ENCODE data around the gene DDX39A. TPM values are rescaled to one million over a fixed set of nuclear protein-coding genes. Genes with fewer than 3 reads are reported as not detected.

The DDX39A gene
- polyA plus RNA-seq, 2 of the 4 experiments (the other 2 are of a cell fraction), result 59.0 to 118 TPM

DNA sequence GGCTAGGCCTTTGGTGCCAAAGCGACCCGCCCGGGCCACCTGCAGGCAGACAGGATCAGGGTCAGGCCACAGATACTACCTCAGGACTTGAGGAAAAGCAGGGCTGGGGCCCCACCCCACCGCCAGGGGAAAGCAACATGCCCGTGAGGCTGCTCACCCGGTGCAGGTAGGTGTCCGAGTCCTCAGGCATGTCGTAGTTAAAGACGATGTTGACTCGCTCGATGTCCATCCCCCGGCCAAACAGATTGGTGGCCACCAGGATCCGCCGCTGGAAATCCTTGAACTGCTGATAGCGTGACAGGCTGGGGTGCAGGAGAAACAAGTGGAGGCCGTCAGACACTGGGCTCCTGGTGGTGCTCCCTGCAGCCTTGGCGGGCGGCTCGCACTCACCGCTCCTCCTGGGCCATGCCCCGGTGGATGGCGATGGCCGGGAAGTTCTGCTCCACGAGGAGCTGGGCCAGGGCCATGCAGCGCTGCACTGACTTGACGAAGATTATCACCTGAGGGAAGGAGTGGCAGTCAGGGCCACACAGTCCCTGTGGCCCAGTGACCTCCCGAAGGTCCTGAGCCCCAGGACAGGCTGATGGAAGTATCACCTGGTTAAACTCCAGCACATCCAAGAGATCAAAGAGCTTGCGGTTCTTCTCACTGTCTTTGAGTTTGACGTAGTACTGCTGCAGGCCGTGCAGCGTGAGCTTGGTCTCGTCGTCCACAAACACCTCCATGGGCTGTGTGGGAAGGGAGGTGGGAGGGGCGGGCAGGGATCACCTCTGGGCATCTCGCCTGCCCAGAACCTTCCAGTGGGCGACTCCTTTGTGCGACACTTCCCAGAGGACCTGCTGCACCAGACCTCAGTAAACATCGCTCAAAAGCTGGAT lies 9.8 kb downstream of the DDX39A start (continued):
- TF ChIP-seq GATA3 (IDR thresholded peaks at IDR 0.05; ENCODE audit: borderline replicate concordance), result no peak
- no peak for TF ChIP-seq ZSCAN20 (CRISPR knock-in tag; IDR thresholded peaks at IDR 0.05)

DNA sequence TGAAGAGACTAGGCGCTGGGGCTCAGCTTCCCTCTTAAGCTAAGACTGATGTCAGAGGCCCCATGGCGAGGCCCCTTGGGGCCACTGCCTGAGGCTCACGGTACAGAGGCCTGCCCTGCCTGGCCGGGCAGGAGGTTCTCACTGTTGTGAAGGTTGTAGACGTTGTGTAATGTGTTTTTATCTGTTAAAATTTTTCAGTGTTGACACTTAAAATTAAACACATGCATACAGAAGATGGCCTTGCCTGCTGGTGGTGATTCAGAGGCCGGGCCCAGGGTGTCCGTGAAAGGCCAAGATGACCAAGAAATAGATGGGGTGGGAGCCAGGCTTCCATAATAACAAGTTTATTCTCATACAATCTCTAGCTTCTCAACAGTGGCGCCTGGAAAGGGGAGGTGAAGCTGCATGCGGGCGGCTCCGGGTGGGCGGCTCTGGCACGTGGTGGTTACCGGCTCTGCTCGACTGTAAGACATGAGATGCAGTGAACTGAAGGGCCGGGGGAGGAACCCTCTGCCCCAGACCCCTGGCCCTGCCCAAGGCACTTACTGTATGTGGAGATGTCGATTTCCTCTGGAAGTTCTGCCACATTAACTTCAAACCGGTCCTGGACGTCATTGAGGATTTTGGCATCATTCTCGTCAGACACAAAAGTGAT lies 10.5 kb downstream of the DDX39A start:
- CTCF ChIA-PET, result no interaction called here
- POLR2A ChIA-PET, result no interaction called here
- Histone ChIP-seq H3K4me1 (no peaks in the 10 kb centered on the region), H3K4me2 (no peak overlapping the region), H3K9me3 (no peaks in the 10 kb centered on the region), H3K4me3 (no peak overlapping the region), H3K27ac (no peak overlapping the region)
- TF ChIP-seq KDM1A (IDR thresholded peaks at IDR 0.05; ENCODE audit: low read depth) (no peak), JUNB (IDR thresholded peaks at IDR 0.05) (no peak), EHF (CRISPR knock-in tag; IDR thresholded peaks at IDR 0.05) (no peak), MAFK (IDR thresholded peaks at IDR 0.05; ENCODE audit: partially characterized antibody) (no peak), PHF8 (IDR thresholded peaks at IDR 0.05; ENCODE audit: borderline replicate concordance, low read depth) (no peak), ZNF302 (CRISPR knock-in tag; IDR thresholded peaks at IDR 0.05) (no peak), HOXB13 (CRISPR knock-in tag; IDR thresholded peaks at IDR 0.05; ENCODE audit: low read depth) (no peak), RNF2 (IDR thresholded peaks at IDR 0.05; ENCODE audit: borderline replicate concordance, low read depth) (no peak), ZC3H11A (IDR thresholded peaks at IDR 0.05) (no peak)
- TF ChIP-seq, protein P1, sequence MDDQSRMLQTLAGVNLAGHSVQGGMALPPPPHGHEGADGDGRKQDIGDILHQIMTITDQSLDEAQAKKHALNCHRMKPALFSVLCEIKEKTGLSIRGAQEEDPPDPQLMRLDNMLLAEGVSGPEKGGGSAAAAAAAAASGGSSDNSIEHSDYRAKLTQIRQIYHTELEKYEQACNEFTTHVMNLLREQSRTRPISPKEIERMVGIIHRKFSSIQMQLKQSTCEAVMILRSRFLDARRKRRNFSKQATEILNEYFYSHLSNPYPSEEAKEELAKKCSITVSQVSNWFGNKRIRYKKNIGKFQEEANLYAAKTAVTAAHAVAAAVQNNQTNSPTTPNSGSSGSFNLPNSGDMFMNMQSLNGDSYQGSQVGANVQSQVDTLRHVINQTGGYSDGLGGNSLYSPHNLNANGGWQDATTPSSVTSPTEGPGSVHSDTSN (IDR thresholded peaks at IDR 0.05), result no peak
- WGBS (ENCODE audit: missing lambda C conversion rate), result 78% methylated on average over 18 of the region's 20 CpGs
- FAIRE-seq (no peak), DNase-seq (ENCODE audit: low read depth in 1 of 2, low spot score in 1 of 2) (no peak), ATAC-seq (peak in 1 of 2 experiments; percentile 4; a peak in 1 of 6 replicates)

DNA sequence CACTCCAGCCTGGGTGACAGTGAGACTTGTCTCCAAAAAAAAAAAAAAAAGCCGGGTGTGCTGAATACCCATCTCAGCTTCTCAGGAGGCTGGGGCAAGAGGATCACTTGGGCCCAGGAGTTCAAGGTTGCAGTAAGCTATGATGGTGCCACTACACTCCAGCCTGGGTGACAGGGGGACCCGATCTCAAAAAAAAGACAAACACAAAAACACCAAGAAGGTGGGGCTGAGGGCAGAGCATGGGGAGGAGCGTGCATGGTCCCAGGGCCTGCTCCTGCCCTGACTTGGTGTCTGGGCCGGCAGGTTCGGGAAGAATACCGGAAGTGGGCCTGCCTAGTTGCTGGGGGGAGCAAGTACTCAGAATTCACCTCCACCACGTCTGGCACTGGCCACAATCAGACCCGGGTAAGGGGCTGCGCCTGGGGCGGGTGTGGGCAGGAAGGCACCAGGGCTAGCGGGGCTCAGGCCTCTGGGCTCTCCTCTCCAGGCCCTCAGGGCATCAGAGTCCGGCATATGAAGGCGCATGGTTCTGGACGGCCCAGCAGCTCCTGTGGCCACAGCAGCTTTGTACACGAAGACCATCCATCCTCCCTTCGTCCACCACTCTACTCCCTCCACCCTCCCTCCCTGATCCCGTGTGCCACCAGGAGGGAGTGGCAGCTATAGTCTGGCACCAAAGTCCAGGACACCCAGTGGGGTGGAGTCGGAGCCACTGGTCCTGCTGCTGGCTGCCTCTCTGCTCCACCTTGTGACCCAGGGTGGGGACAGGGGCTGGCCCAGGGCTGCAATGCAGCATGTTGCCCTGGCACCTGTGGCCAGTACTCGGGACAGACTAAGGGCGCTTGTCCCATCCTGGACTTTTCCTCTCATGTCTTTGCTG lies 11.3 kb downstream of the DDX39A start:
- ChIA-PET POLR2A (interaction anchor here (0.6 kb wide), 1 partner anchor 26 kb away, joined by 3 read pairs; no protein-coding TSS in a partner anchor), CTCF (interaction anchor here (2.2 to 3.9 kb wide), 4 partner anchors 26 to 271 kb away, joined by 11 to 22 read pairs (median 17); partner anchors contain the start of genes ADGRE5 and ASF1B)
- 90% methylated on average over 15 of the region's 20 CpGs for WGBS (ENCODE audit: missing lambda C conversion rate)
- no peaks in the 10 kb centered on the region for H3K4me1 ChIP-seq
- FAIRE-seq, result no peak
- no peaks in the 10 kb centered on the region for H3K9me3 ChIP-seq
- TF ChIP-seq, protein P2, sequence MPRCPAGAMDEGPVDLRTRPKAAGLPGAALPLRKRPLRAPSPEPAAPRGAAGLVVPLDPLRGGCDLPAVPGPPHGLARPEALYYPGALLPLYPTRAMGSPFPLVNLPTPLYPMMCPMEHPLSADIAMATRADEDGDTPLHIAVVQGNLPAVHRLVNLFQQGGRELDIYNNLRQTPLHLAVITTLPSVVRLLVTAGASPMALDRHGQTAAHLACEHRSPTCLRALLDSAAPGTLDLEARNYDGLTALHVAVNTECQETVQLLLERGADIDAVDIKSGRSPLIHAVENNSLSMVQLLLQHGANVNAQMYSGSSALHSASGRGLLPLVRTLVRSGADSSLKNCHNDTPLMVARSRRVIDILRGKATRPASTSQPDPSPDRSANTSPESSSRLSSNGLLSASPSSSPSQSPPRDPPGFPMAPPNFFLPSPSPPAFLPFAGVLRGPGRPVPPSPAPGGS (IDR thresholded peaks at IDR 0.05), result no peak
- peak; percentile 88; the same call in 1 of the 2 replicates for TF ChIP-seq POLR2AphosphoS2 (conservative IDR thresholded peaks at IDR 0.05; ENCODE audit: low read length)
- TF ChIP-seq PHF8 (IDR thresholded peaks at IDR 0.05; ENCODE audit: borderline replicate concordance, low read depth), result no peak
- TF ChIP-seq, protein P3, sequence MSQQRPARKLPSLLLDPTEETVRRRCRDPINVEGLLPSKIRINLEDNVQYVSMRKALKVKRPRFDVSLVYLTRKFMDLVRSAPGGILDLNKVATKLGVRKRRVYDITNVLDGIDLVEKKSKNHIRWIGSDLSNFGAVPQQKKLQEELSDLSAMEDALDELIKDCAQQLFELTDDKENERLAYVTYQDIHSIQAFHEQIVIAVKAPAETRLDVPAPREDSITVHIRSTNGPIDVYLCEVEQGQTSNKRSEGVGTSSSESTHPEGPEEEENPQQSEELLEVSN (IDR thresholded peaks at IDR 0.05; ENCODE audit: borderline replicate concordance, low read depth), result no peak
- no peak for TF ChIP-seq TP53 (CRISPR knock-in tag; IDR thresholded peaks at IDR 0.05)
- H3K4me2 ChIP-seq, result no peak overlapping the region
- no peak overlapping the region for H3K27ac ChIP-seq
- no peak for DNase-seq (ENCODE audit: low read depth in 1 of 2, low spot score in 1 of 2)
- peak; percentile 2 to 23; a peak in 4 of 6 replicates for ATAC-seq
- no peak overlapping the region for H3K4me3 ChIP-seq
